ENCODE data around the gene EML1. TPM values are rescaled to one million over a fixed set of nuclear protein-coding genes. Genes with fewer than 3 reads are reported as not detected.

EML1 gene
- total RNA-seq, 1 donor from 2014 or later: 33.3 TPM

DNA sequence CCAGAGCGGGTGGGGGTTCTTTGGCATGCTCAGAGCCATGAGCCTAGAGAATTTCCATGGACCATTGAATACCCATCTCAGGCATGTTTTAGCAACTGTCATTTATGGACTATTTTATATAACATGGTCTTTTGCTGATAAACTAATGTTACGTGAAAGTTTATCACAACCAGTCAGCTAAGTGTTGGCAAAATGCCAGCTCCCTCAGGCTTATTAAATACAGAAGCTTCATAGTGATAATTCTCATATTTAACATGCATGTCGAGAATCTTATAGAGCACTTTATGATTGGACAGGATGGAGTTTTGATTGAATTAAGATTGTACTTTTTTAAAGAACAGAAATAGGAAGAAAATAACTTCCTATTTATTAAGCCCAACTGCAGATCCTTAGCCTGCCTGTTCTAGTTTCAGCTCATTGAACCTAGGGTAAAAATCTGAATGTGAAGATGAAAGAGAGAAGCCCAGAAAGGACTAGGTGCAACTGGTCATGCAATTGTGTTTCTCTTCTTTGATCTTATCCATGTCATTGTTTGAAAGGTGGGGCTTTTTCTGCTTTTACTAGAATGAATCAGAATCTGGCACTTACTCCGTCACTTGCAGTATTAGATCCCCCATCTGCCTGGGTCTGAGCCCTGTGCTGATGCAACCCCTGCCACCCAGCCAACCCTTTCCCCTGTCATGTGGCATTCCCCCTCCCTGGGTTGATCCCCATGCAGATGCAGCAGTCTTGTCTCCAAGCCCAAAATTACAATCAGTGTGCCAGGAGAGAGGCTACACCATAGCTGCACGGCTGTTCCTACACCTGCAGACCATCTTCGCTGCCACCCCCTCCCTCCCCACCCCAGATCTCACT lies 137.4 kb downstream of the EML1 start:
- H3K4me1 ChIP-seq: no peaks in the 10 kb centered on the region
- H3K9me3 ChIP-seq (replicated peaks): no peaks in the 10 kb centered on the region
- intact Hi-C loops (cut with micrococcal nuclease): no loop called here
- no peak for DNase-seq
- H3K27me3 ChIP-seq (ENCODE audit: low read depth): no peaks in the 10 kb centered on the region
- no peak for TF ChIP-seq CTCF (IDR thresholded peaks at IDR 0.05; ENCODE audit: borderline replicate concordance)
- H3K36me3 ChIP-seq: peaks cover 29% of the 10 kb centered on the region
- H3K4me3 ChIP-seq: no peak overlapping the region
- no peak overlapping the region for H3K27ac ChIP-seq (replicated peaks)

DNA sequence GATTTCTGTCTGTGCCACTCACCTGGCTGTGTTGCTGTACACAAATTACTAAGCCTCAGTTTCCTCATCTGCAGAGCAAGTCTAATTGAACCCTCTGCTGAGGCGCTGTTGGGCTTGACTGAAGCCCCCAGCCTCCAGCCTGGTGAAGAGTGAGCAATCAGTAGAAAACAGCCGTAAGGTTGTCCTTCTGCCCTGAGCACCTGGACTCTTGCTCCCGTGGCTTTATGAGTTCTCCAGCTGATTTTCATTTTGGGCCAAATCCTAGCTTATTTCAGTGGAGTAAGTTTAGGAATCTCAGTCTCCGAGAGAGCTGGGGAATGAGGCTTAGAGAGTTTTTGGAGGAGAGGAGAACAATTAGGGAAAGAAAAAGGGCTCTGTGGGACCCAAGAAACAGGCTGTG lies 138.1 kb downstream of the EML1 start:
- no peak overlapping the region for H3K4me3 ChIP-seq
- H3K9me3 ChIP-seq (replicated peaks): no peaks in the 10 kb centered on the region
- no peak overlapping the region for H3K27ac ChIP-seq (replicated peaks)
- no peaks in the 10 kb centered on the region for H3K4me1 ChIP-seq
- H3K27me3 ChIP-seq (ENCODE audit: low read depth): no peaks in the 10 kb centered on the region
- no peak for TF ChIP-seq CTCF (IDR thresholded peaks at IDR 0.05; ENCODE audit: borderline replicate concordance)
- intact Hi-C loops (cut with micrococcal nuclease): no loop called here
- DNase-seq: no peak
- H3K36me3 ChIP-seq: peaks cover 31% of the 10 kb centered on the region

GRCh38 chr14:99936056-99936455 lies 142.8 kb downstream of the EML1 start:
- Histone ChIP-seq H3K4me1 (no peaks in the 10 kb centered on the region), H3K36me3 (peaks cover 69% of the 10 kb centered on the region), H3K27ac (replicated peaks) (no peak overlapping the region), H3K27me3 (ENCODE audit: low read depth) (no peaks in the 10 kb centered on the region), H3K9me3 (replicated peaks) (no peaks in the 10 kb centered on the region), H3K4me3 (no peak overlapping the region)
- intact Hi-C loops (cut with micrococcal nuclease): no loop called here
- TF ChIP-seq CTCF (IDR thresholded peaks at IDR 0.05; ENCODE audit: borderline replicate concordance): no peak
- DNase-seq: no peak

- Histone ChIP-seq H3K27ac (replicated peaks) (no peak overlapping the region), H3K27me3 (ENCODE audit: low read depth) (no peaks in the 10 kb centered on the region), H3K36me3 (peaks cover 76% of the 10 kb centered on the region), H3K4me3 (no peak overlapping the region), H3K9me3 (replicated peaks) (no peaks in the 10 kb centered on the region), H3K4me1 (no peaks in the 10 kb centered on the region)
- no peak for TF ChIP-seq CTCF (IDR thresholded peaks at IDR 0.05; ENCODE audit: borderline replicate concordance)
- intact Hi-C loops (cut with micrococcal nuclease): no loop called here
- DNase-seq: no peak
These were observed 143.7 kb downstream of the EML1 start for GRCh38 chr14:99936738-99937474.

GRCh38 chr14:99937475-99938244 lies 144.4 kb downstream of the EML1 start:
- H3K36me3 ChIP-seq: peaks cover 81% of the 10 kb centered on the region
- intact Hi-C loops (cut with micrococcal nuclease): no loop called here
- TF ChIP-seq CTCF (IDR thresholded peaks at IDR 0.05; ENCODE audit: borderline replicate concordance): no peak

More at GRCh38 chr14:99937475-99938244, 144.4 kb downstream of the EML1 start:
- H3K4me1 ChIP-seq: no peaks in the 10 kb centered on the region
- no peaks in the 10 kb centered on the region for H3K9me3 ChIP-seq (replicated peaks)
- no peaks in the 10 kb centered on the region for H3K27me3 ChIP-seq (ENCODE audit: low read depth)
- DNase-seq: no peak
- H3K27ac ChIP-seq (replicated peaks): no peak overlapping the region
- H3K4me3 ChIP-seq: no peak overlapping the region
